Suprapubic skin (tissue), 4 donors: ENCODE measurements around the gene THAP11.

Source experiments
- CTCF ChIP-seq, 2 donors: fragments of 200-600 bp in 1 of 2; fragments of 450-650 bp in 1 of 2; sonication (generic) in 1 of 2; IDR thresholded peaks; one replicate each; pipeline ENCODE4 v1.5.1; 2016 to 2019; ENCODE audit warnings: antibody characterized with exemption in 2 of 2, mild to moderate bottlenecking in 1 of 2, moderate library complexity in 1 of 2
- POLR2A ChIP-seq, 2 donors: fragments of 450-650 bp; IDR thresholded peaks; one replicate each; pipeline ENCODE4 v1.6.1; 2017; ENCODE audit warnings: antibody characterized with exemption in 2 of 2, mild to moderate bottlenecking in 2 of 2, moderate library complexity in 2 of 2
- POLR2AphosphoS5 ChIP-seq, 3 donors: sonication (generic); formaldehyde crosslinking; IDR thresholded peaks; one replicate each; pipeline ENCODE4 v1.6.1; 2017; ENCODE audit warnings: antibody characterized with exemption in 3 of 3

GRCh38 chr16:67796099-67796718 is 45.9 kb upstream of the THAP11 start:
- TF ChIP-seq CTCF (IDR thresholded peaks at IDR 0.05): no peak
- TF ChIP-seq POLR2A (IDR thresholded peaks at IDR 0.05): no peak
- no peak for TF ChIP-seq POLR2AphosphoS5 (IDR thresholded peaks at IDR 0.05)
